GM23338 (cell line): Measurements from ENCODE around the gene TLR7.

Experiments
- CREB1 ChIP-seq: fragments of 250-450 bp; sonication (Bioruptor Pico); IDR thresholded peaks from 2 replicates; pipeline ENCODE4 v1.5.0; 2020; ENCODE audit warnings: low read depth, mild to moderate bottlenecking, moderate library complexity
- CTCF ChIP-seq, 2 experiments: fragments of 200-600 bp in 1 of 2; sonication (generic) in 1 of 2; conservative IDR thresholded peaks; 2 replicates each; pipeline versions ENCODE4 v1.5.1 to v1.6.1; 2016 to 2017; ENCODE audit warnings: antibody characterized with exemption in 2 of 2, low read depth in 2 of 2, mild to moderate bottlenecking in 2 of 2, moderate library complexity in 1 of 2
- ETS1 ChIP-seq: IDR thresholded peaks from 2 replicates; pipeline ENCODE4 v1.6.1; 2016; ENCODE audit warnings: antibody characterized with exemption
- EZH2 ChIP-seq: fragments of 200-600 bp; sonication (generic); IDR thresholded peaks from one replicate; pipeline ENCODE4 v1.8.0; 2017; ENCODE audit warnings: antibody characterized with exemption, mild to moderate bottlenecking, low read depth; ENCODE audit not compliant: unreplicated experiment
- EZH2phosphoT487 ChIP-seq: fragments of 200-600 bp; sonication (generic); IDR thresholded peaks from one replicate; pipeline ENCODE4 v1.8.1; 2018; ENCODE audit warnings: antibody characterized with exemption; ENCODE audit not compliant: unreplicated experiment
- JUNB ChIP-seq: IDR thresholded peaks from one replicate; pipeline ENCODE4 v1.6.1; 2016; ENCODE audit warnings: antibody characterized with exemption; ENCODE audit not compliant: unreplicated experiment
- POLR2AphosphoS5 ChIP-seq: IDR thresholded peaks from 2 replicates; pipeline ENCODE4 v1.6.1; 2016; ENCODE audit warnings: antibody characterized with exemption, low read depth
- ZNF114 ChIP-seq: fragments of 250-450 bp; sonication (Bioruptor Pico); IDR thresholded peaks from 2 replicates; pipeline ENCODE4 v1.5.0; 2020; ENCODE audit warnings: mild to moderate bottlenecking, moderate library complexity

- TF ChIP-seq EZH2 (no peak), CTCF (conservative IDR thresholded peaks at IDR 0.05; ENCODE audit: low read depth in 2 of 2) (no peak), POLR2AphosphoS5 (no peak), EZH2phosphoT487 (no peak), CREB1 (no peak), ETS1 (no peak), ZNF114 (no peak), JUNB (no peak)
Measured at GRCh38 chrX:12891915-12892506, 25.1 kb downstream of the TLR7 start.
